Measurements from ENCODE around the gene GBGT1.

- TF ChIP-seq, protein P1, sequence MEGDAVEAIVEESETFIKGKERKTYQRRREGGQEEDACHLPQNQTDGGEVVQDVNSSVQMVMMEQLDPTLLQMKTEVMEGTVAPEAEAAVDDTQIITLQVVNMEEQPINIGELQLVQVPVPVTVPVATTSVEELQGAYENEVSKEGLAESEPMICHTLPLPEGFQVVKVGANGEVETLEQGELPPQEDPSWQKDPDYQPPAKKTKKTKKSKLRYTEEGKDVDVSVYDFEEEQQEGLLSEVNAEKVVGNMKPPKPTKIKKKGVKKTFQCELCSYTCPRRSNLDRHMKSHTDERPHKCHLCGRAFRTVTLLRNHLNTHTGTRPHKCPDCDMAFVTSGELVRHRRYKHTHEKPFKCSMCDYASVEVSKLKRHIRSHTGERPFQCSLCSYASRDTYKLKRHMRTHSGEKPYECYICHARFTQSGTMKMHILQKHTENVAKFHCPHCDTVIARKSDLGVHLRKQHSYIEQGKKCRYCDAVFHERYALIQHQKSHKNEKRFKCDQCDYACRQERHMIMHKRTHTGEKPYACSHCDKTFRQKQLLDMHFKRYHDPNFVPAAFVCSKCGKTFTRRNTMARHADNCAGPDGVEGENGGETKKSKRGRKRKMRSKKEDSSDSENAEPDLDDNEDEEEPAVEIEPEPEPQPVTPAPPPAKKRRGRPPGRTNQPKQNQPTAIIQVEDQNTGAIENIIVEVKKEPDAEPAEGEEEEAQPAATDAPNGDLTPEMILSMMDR (IDR thresholded peaks at IDR 0.05): no peak
- no peak for TF ChIP-seq POLR2A (IDR thresholded peaks at IDR 0.05)
Observed at GRCh38 chr9:133205996-133206931, 42.5 kb upstream of the GBGT1 start.

Measured in Peyer's patch (tissue), 4 donors.